ENCODE measurements around the gene GPR137.

- no peak for TF ChIP-seq CTCF (IDR thresholded peaks at IDR 0.05)
- TF ChIP-seq POLR2A (IDR thresholded peaks at IDR 0.05): no peak
- no peak for TF ChIP-seq EP300 (IDR thresholded peaks at IDR 0.05)
Observed at GRCh38 chr11:64314146-64314804, 28.6 kb downstream of the GPR137 start.

Measured in tibial nerve (tissue), 4 donors.